GM08714 (cell line): ENCODE data around the gene OR1E2.
"Not testable (repeated sequence)": the region's sequence is repeated elsewhere in the genome, so short reads cannot be mapped to it uniquely, and the experiment has no call there.

Source experiments
- H3K4me3 ChIP-seq: fragments of 200-500 bp; sonication (Bioruptor generic); 2 replicates; pipeline ENCODE4 v1.5.1; 2014; ENCODE audit warnings: mild to moderate bottlenecking, low read length, inconsistent platforms
- ZNF274 ChIP-seq: IDR thresholded peaks from 2 replicates; pipeline ENCODE4 v1.6.1; 2012; ENCODE audit warnings: mild to moderate bottlenecking, low read depth, low read length

OR1E2 gene

GRCh38 chr17:3418222-3418621, 15.4 kb downstream of the OR1E2 start:
- H3K4me3 ChIP-seq = no peak overlapping the region
- no peak for TF ChIP-seq ZNF274

- H3K4me3 ChIP-seq = no peak overlapping the region
- TF ChIP-seq ZNF274 = no peak
These were observed 18.0 kb downstream of the OR1E2 start for GRCh38 chr17:3415610-3416009.

GRCh38 chr17:3412216-3412615, 21.4 kb downstream of the OR1E2 start:
- H3K4me3 ChIP-seq = not testable (repeated sequence)

GRCh38 chr17:3411070-3411469, 22.6 kb downstream of the OR1E2 start, which contains the start of gene OR3A3:
Gene OR3A3 (plus strand): TSS chr17:3411370.
- no peak within 1 kb of the TSS for H3K4me3 ChIP-seq
- no peak for TF ChIP-seq ZNF274

- H3K4me3 ChIP-seq = not testable (repeated sequence)
These were observed 29.8 kb downstream of the OR1E2 start for GRCh38 chr17:3403856-3404255.

GRCh38 chr17:3401786-3402185, 31.9 kb downstream of the OR1E2 start:
- H3K4me3 ChIP-seq = no peak overlapping the region
- no peak for TF ChIP-seq ZNF274

GRCh38 chr17:3400055-3400454, 33.6 kb downstream of the OR1E2 start:
- no peak for TF ChIP-seq ZNF274
- no peak overlapping the region for H3K4me3 ChIP-seq

- no peak for TF ChIP-seq ZNF274
- H3K4me3 ChIP-seq = no peak within 1 kb of the TSS
These were observed 35.3 kb downstream of the OR1E2 start, which contains the start of gene OR1E1 for GRCh38 chr17:3398310-3398709. Gene OR1E1 (minus strand): TSS chr17:3398410. CDS start chr17:3398410, 0 bp downstream.

GRCh38 chr17:3397801-3398200, 35.8 kb downstream of the OR1E2 start:
- H3K4me3 ChIP-seq = not testable (repeated sequence)

GRCh38 chr17:3389791-3390190, 43.9 kb downstream of the OR1E2 start:
- no peak for TF ChIP-seq ZNF274
- no peak overlapping the region for H3K4me3 ChIP-seq

GRCh38 chr17:3385869-3386816, 47.5 kb downstream of the OR1E2 start, which contains the start of gene OR3A2:
Gene OR3A2 (minus strand): TSS chr17:3386308.
- peak within 1 kb of the TSS; percentile 91 for H3K4me3 ChIP-seq
- no peak for TF ChIP-seq ZNF274
